ENCODE data around the gene HPCAL1. TPM values are rescaled to one million over a fixed set of nuclear protein-coding genes. Genes with fewer than 3 reads are reported as not detected.

HPCAL1 gene
- total and polyA plus RNA-seq, 2 of the 8 experiments (the other 6 are each of a cell fraction or from before 2014, with no cell fraction given): 5.8 to 8.6 TPM

GRCh38 chr2:10413991-10414451, 111.3 kb downstream of the HPCAL1 start:
- Histone ChIP-seq H3K23ac (ENCODE audit: insufficient read length) (no peak overlapping the region), H3K18ac (ENCODE audit: extremely low read depth, low read length) (no peak overlapping the region), H3K27ac (ENCODE audit: low read depth, low read length) (no peak overlapping the region), H4K91ac (replicated peaks; ENCODE audit: insufficient read length, low read length) (no peak overlapping the region), H4K20me1 (replicated peaks in 1 of 2; ENCODE audit: control insufficient read depth in 1 of 2, insufficient read depth in 2 of 2, low read length in 2 of 2) (no peaks in the 10 kb centered on the region), H3K14ac (ENCODE audit: insufficient read length) (no peak overlapping the region), H3K79me2 (ENCODE audit: control insufficient read depth in 1 of 2, insufficient read depth in 2 of 2, low read length in 2 of 2) (no peaks in the 10 kb centered on the region), H3K4me2 (ENCODE audit: insufficient read depth in 1 of 2, low read depth in 2 of 2, low read length in 2 of 2) (no peak overlapping the region), H3K36me3 (ENCODE audit: control insufficient read depth in 2 of 4, insufficient read depth in 4 of 4, low read length in 3 of 4) (no peaks in the 10 kb centered on the region), H3K9ac (replicated peaks in 1 of 4; ENCODE audit: extremely low read depth in 1 of 4, low read depth in 3 of 4, low read length in 3 of 4) (no peak overlapping the region), H4K5ac (ENCODE audit: insufficient read length, low read depth, low read length) (no peak overlapping the region), H2BK20ac (ENCODE audit: low read length) (no peak overlapping the region), H2BK5ac (ENCODE audit: low read depth, low read length) (no peak overlapping the region), H3K4me3 (ENCODE audit: extremely low read depth in 1 of 4, insufficient read depth in 2 of 4, low read depth in 3 of 4, low read length in 4 of 4) (no peak overlapping the region), H2BK15ac (ENCODE audit: low read length) (no peak overlapping the region), H2BK12ac (ENCODE audit: low read depth, low read length) (no peak overlapping the region), H3K4me1 (replicated peaks in 1 of 4; ENCODE audit: control insufficient read depth in 3 of 4, insufficient read depth in 4 of 4, low read length in 3 of 4) (peaks cover 0 to 3% (median 1%) of the 10 kb centered on the region in 4 experiments; a peak in 3 of 7 replicates), H3K4ac (replicated peaks; ENCODE audit: insufficient read length, low read depth, low read length) (no peak overlapping the region), H3K23me2 (ENCODE audit: low read depth, low read length) (no peaks in the 10 kb centered on the region), H3K9me3 (ENCODE audit: insufficient read depth in 2 of 2, low read depth in 1 of 2, low read length in 1 of 2) (0 out of 4 replicates have a peak, but pooled peaks cover 0 to 2% of the 10 kb centered on the region in 2 experiments), H3K56ac (replicated peaks; ENCODE audit: insufficient read length, low read depth, low read length) (no peak overlapping the region), H3K79me1 (ENCODE audit: low read depth, low read length) (no peaks in the 10 kb centered on the region), H2AK5ac (ENCODE audit: low read depth, low read length) (no peak overlapping the region), H2BK120ac (replicated peaks; ENCODE audit: low read depth, low read length) (no peak overlapping the region), H4K8ac (ENCODE audit: extremely low read depth, insufficient read depth, low read length) (no peak overlapping the region), H3K27me3 (replicated peaks in 1 of 4; ENCODE audit: control insufficient read depth in 3 of 4, extremely low read depth in 1 of 4, insufficient read depth in 3 of 4, low read length in 3 of 4) (no peaks in the 10 kb centered on the region; a peak in 1 of 7 replicates), H2AFZ (ENCODE audit: low read length) (no peak overlapping the region)
- CTCF ChIA-PET (ENCODE audit: partially characterized antibody): interaction anchor here (0.6 to 1.6 kb wide), 3 partner anchors 116 to 345 kb away, joined by 3 to 4 read pairs (median 3); no protein-coding TSS in a partner anchor
- DNase-seq (ENCODE audit: low read depth in 1 of 2, low spot score in 2 of 2) (no peak), FAIRE-seq (no peak)
- 89% methylated on average over 7 of the region's 7 CpGs; no CpG with 5 or more reads in 1 of the 2 experiments for WGBS, 2 experiments (ENCODE audit: extremely low coverage in 1 of 2, insufficient coverage in 1 of 2, insufficient read length in 1 of 2, insufficient replicate concordance in 2 of 2, low coverage in 1 of 2, low lambda C conversion rate in 2 of 2, missing lambda C conversion rate in 1 of 2)
- POLR2A ChIA-PET (ENCODE audit: partially characterized antibody): no interaction called here
